Measurements from ENCODE around the gene TMEM88.

TMEM88 gene

GRCh38 chr17:7856011-7856810 lies 1.3 kb downstream of the TMEM88 start:
- TF ChIP-seq CTCF (IDR thresholded peaks at IDR 0.05; ENCODE audit: insufficient read depth, low read length, missing control alignments), result no peak
- DNase-seq (ENCODE audit: low read depth, low spot score), result no peak
- peak overlapping the region; percentile 76 for H3K4me3 ChIP-seq (ENCODE audit: low read depth, low read length)
- ChIA-PET POLR2A (interaction anchor here (1.1 to 2.6 kb wide), 5 partner anchors 12 to 75 kb away, joined by 6 to 48 read pairs (median 7); partner anchors contain the start of genes CNTROB, KDM6B and TRAPPC1), CTCF (interaction anchor here (0.6 to 3.0 kb wide), 14 partner anchors 8 to 206 kb away, joined by 3 to 17 read pairs (median 4); no protein-coding TSS in a partner anchor)

GRCh38 chr17:7856811-7857712 lies 2.2 kb downstream of the TMEM88 start, which contains the start of gene NAA38:
NAA38 (minus strand) TSS chr17:7857559; CDS start chr17:7857463, 96 bp downstream.
- POLR2A ChIA-PET, result interaction anchor here (0.5 to 2.6 kb wide), 13 partner anchors 12 to 154 kb away, joined by 3 to 48 read pairs (median 5); partner anchors contain the start of genes CHD3, CNTROB, KDM6B and RNF227
- peak; percentile 71 for TF ChIP-seq CTCF (IDR thresholded peaks at IDR 0.05; ENCODE audit: insufficient read depth, low read length, missing control alignments)
- DNase-seq (ENCODE audit: low read depth, low spot score), result peak; percentile 97
- CTCF ChIA-PET, result interaction anchor here (0.6 to 3.0 kb wide), 21 partner anchors 9 to 205 kb away, joined by 3 to 17 read pairs (median 5); no protein-coding TSS in a partner anchor
- peak within 1 kb of the TSS; percentile 80 for H3K4me3 ChIP-seq (ENCODE audit: low read depth, low read length)

- ChIA-PET CTCF (interaction anchor here (0.7 to 8.3 kb wide), 22 partner anchors 9 to 204 kb away, joined by 3 to 77 read pairs (median 5); no protein-coding TSS in a partner anchor), POLR2A (interaction anchor here (0.5 to 2.6 kb wide), 12 partner anchors 11 to 155 kb away, joined by 3 to 48 read pairs (median 4); partner anchors contain the start of genes CHD3, KDM6B and RNF227)
- no peak for DNase-seq (ENCODE audit: low read depth, low spot score)
- no peak for TF ChIP-seq CTCF (IDR thresholded peaks at IDR 0.05; ENCODE audit: insufficient read depth, low read length, missing control alignments)
- H3K4me3 ChIP-seq (ENCODE audit: low read depth, low read length), result peak within 1 kb of the TSS; percentile 80
These were observed 3.1 kb downstream of the TMEM88 start, which contains the start of gene CYB5D1 for GRCh38 chr17:7857713-7858521. CYB5D1 (plus strand) TSS chr17:7858003; CDS start chr17:7858135, 132 bp downstream.

GRCh38 chr17:7858522-7858810 lies 3.6 kb downstream of the TMEM88 start:
- peak; percentile 61 for TF ChIP-seq CTCF (IDR thresholded peaks at IDR 0.05; ENCODE audit: insufficient read depth, low read length, missing control alignments)
- DNase-seq (ENCODE audit: low read depth, low spot score), result no peak
- ChIA-PET CTCF (interaction anchor here (0.6 to 9.5 kb wide), 13 partner anchors 9 to 200 kb away, joined by 3 to 233 read pairs (median 4); partner anchors contain the start of gene RNF227), POLR2A (interaction anchor here (1.6 kb wide), 1 partner anchor 14 kb away, joined by 3 read pairs; no protein-coding TSS in a partner anchor)
- H3K4me3 ChIP-seq (ENCODE audit: low read depth, low read length), result peak overlapping the region; percentile 80

GRCh38 chr17:7859028-7859427 lies 4.2 kb downstream of the TMEM88 start:
- peak overlapping the region; percentile 80 for H3K4me3 ChIP-seq (ENCODE audit: low read depth, low read length)
- ChIA-PET CTCF (interaction anchor here (0.6 to 9.5 kb wide), 16 partner anchors 8 to 199 kb away, joined by 3 to 233 read pairs (median 4); partner anchors contain the start of genes KDM6B and RNF227), POLR2A (interaction anchor here (1.6 kb wide), 1 partner anchor 14 kb away, joined by 3 read pairs; no protein-coding TSS in a partner anchor)
- no peak for DNase-seq (ENCODE audit: low read depth, low spot score)
- no peak for TF ChIP-seq CTCF (IDR thresholded peaks at IDR 0.05; ENCODE audit: insufficient read depth, low read length, missing control alignments)
